ENCODE results near the gene SYS1. TPM values are rescaled to one million over a fixed set of nuclear protein-coding genes. Genes with fewer than 3 reads are reported as not detected.

Gene SYS1
- total RNA-seq (2014; rRNA removed; shearing (Covaris generic)), result 15.4 and 20.8 TPM in 2 replicates

DNA sequence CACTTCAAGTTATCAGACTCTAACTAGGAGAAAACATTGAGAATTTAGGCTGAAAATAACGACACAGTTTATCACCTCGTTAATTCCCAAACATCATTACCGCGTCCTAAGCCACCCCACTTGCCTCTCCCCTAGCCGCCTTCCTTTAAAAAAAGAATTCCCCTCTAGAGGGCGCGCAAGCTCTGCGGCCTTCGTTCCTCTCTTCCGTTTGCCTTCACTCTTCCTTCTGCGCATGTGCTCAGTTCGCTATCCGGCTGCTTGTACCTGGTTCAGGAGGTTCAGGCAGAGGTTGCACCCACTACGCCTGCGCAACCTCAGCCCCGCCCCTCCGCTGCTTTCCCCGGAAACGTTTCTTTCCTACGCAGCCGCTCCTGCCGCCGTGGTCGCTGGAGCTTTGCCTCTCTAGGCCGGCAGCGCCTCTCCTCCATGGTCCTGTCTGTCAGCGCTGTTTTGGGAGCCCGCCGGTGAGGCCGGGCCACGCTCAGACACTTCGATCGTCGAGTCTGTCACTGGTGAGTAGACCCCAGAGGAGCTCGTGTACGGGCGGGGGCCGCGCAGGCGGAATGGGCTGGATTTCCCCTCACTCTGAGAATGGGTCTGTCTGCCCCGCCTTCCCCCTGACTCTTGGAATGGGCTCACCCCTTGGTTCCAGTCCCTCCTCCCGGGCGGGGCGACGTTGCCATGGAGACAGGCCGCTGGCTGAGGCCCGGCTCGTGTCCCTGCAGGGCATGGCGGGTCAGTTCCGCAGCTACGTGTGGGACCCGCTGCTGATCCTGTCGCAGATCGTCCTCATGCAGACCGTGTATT is at the start of gene SYS1:
Gene SYS1, plus strand, starts transcription at position 353 of the 807 bp plus-strand sequence. Its CDS starts 376 bp downstream, at position 729.
- DNase-seq (ENCODE audit: low spot score), result peak; percentile 99

DNA sequence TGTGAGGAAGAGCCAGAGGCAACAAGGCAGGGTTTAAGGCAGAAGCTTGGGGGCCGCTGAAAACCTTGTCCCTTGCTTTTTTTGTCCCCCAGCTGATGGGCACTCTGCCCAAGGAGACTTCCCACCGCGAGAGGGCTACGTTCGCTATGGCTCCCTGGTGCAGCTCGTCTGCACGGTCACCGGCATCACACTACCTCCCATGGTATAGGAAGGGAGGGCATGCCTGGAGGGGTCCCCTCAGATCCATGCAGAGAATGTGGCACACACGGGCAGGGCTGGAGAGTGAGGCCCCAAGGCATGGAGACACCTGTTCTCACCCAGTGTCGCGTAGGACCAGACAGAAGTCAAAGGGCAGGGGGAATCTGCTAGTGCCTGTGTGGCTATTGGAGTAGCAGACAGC is 49.0 kb upstream of the SYS1 start:
- no peak for DNase-seq (ENCODE audit: low spot score)

DNA sequence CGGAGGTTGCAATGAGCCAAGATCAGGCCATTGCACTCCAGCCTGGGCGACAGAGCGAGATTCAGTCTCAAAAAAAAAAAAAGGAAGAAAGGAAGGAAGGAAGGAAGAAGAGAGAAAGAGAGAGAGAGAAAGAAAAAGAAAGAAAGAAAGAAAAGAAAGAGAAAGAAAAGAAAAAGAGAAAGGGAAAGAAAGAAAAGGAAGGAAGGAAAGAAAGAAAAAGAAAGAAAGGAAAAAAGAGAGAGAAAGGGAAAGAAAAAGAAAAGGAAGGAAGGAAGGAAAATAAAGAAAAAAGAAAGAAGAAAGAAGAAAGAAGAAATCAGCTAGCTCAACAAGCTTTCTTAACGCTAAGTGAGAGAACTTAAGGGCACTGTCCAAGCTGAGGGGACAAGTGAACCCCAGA is 47.3 kb upstream of the SYS1 start:
- no peak for DNase-seq (ENCODE audit: low spot score)

DNA sequence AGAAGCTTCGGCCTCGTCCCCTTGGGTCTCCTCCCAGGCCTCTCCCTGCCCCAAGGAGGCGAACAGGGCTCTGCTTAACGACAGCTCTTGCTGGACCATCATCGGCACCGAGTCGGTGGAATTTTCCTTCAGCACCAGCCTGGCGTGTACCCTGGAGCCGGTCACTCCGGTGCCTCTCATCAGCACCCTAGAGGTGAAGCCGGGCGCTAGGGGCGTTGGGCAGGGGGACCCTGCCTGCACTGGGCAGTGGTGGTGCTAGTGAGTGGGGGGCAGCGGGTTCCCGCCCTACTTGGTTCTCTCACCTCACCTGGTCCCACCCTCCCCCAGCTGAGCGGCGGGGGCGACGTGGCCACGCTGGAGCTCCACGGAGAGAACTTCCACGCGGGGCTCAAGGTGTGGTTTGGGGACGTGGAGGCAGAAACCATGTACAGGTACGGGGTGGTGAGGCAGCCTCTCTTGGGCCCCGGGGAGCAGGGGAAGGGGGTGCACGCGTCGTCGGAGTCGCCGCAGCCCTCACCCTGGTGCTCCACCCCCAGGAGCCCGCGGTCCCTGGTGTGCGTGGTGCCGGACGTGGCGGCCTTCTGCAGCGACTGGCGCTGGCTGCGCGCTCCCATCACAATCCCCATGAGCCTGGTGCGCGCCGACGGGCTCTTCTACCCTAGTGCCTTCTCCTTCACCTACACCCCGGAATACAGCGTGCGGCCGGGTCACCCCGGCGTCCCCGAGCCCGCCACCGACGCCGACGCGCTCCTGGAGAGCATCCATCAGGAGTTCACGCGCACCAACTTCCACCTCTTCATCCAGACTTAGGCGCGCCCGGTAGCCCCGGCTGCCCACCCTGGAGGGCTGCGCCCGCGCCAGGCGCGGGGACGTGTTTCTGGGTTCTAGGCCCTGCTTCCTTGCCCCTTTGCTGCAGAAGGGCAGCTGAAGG is 46.5 kb upstream of the SYS1 start:
- DNase-seq (ENCODE audit: low spot score), result no peak

DNA sequence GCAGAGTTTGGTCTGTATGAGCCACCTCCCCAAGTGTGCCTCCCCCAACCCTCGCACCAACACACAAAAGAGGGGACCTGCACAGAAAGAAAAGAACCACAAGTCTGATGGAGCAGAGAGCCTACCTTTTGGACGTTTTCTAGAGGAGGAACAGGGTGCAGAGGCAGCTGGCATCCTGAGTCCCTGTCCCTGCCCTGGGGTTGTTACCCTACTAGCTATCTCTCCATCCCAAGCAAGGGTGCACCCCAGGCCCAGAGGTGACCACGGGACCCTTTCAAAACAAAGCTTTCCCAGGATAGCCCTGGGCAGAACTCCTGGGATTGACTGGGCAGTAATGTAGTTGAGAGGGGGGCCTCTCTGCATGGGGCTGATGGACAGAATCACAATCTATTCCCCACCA is 45.1 kb upstream of the SYS1 start:
- DNase-seq (ENCODE audit: low spot score), result no peak

DNA sequence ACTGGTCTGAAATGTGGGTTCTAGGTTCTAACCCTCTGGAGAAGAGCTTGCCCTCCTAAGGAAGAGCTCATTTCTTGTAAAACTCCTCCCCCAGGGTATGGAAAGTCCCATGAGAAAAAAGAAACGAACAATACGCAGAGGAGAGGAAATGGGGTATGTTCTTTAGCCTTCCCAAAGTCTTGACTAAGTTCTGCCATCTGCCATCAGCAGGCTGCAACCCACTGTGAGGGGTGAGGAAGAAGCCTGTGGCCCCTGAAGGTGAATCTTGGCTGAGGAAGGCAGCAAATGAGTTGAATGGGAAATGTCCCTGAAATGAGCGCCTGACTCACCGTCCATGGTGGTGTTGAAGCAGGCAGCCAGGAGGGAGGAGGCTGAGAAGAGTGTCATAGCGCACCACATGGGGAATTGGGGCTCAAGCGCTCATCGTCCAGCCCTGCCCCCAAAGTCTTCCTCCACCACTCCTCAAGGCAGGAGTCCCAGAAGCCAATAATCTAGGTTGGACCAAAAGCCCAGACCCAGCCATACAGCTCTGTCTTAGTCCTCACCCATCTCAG is 44.5 kb upstream of the SYS1 start:
- no peak for DNase-seq (ENCODE audit: low spot score)

DNA sequence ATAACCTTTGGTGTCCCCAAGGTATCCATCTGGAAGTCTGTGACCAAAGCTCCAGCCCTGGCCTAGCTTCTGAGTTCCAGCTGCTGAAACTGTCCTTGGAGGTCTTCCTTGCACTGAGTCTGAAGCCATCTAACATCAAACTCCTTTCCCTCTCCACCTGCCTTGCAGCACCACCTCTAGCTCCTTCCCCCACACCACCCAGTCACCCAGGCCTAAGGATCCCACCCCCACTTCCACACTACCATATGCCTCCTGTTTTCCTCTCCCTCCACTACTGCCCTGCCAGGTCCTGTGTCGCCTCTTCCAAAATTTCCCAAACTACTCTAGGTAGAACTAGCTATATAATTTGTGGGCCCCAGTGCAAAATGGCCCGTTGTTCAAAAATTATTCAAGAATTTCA is 44.0 kb upstream of the SYS1 start:
- no peak for DNase-seq (ENCODE audit: low spot score)

DNA sequence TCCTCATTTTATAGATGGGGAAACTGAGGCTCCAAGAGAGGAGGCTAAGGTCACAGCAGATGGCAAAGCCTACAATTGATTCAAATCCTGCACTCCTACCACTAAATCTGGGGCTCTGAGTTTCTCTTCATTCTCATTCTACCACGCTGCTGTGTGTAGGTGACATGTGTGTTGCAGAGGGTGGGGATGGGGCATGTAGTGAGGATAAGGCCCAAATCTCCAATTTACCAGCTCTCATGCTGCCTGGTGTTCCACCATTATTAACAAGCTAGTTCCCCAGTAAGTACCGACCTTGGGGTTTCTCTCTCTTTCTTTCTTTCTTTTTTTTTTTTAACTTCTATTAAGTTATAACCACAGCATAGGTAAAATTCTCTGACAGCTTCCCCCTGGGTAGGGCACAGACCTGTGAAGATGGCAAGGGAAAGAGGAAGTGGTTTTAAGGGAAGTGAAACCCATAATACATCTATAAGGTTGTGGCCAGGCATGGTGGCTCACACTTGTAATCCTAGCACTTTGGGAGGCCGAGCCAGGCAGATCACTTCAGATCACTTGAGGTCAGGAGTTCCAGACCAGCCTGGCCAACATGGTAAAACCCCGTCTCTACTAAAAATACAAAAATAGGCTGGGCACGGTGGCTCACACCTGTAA is 41.9 kb upstream of the SYS1 start:
- DNase-seq (ENCODE audit: low spot score), result no peak

DNA sequence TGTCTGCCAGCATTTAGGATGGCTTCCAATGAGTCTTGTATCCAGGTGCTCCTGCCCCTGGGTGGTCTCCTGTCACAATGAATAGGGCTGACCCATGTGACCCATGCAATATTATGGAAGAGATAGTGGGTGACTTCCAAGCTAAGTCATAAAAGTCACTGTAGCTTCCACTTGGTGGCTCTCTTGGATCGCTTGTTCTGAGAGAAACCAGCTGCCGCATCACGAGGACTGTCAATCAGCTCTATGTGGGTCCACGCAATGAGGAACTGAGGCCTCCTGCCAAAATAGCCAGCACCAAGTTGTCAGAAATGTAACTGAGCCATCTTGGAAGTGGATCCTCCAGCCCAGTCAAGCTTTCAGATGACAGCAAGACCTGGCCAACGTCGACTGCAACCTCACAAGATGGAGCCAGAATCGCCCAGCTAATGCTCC is 40.0 kb upstream of the SYS1 start:
- DNase-seq (ENCODE audit: low spot score), result no peak

DNA sequence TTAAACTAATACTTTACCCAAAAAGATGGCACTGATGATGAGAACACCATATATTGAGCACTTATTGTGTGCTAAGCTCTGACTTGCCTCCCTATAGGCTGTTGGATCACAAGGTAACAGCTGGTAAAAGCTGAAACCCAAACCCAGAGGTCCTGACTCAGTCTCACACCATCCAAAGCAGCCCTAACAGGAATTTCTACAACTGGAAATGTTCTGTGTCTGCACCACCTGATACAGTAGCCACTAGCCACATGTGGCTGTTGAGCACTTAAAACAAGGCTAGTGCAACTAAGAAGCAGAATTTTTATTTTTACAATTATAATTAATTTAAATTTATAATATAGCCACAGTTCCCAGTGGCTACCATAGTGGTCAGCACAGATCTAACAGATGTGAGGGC is 39.2 kb upstream of the SYS1 start:
- DNase-seq (ENCODE audit: low spot score), result no peak

DNA sequence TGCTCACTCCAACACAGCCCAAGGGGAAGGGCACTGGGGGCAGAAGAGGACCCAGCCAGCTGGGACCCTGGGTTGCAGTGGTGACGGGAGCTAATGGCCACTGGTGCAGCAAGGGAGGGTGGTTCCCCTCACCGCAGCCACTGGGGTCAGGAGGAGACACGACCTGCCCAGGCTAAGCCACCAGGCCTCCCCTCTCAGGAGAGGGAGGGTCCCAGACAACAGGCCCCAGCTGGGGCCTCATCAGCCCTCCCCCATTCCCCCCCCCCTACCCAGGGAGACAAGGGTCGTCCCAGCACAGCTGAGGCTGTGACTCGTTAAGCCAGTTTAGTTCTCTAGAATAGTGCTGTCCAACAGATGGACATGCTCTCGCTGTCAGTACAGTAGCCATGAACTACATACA is 37.6 kb upstream of the SYS1 start:
- DNase-seq (ENCODE audit: low spot score), result no peak

DNA sequence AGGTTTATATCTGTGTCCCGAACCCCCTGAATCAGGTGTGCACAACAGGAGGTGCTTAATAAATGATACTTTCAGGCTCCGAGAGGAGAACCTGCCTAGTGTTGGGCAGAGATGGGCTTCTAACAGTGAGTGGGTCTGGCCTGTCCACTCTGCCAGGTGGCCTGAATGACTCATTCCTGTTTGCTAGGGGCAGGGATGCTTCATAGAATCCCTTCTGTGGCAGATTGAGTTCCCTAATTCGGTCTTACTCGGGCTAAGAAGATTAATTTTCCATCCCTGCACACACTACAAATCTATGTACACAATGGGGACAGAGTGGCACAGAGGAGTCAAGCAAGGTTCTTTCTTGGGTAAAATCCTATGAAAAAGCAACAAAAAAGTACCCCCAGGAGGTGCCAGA is 34.5 kb upstream of the SYS1 start:
- DNase-seq (ENCODE audit: low spot score), result no peak

DNA sequence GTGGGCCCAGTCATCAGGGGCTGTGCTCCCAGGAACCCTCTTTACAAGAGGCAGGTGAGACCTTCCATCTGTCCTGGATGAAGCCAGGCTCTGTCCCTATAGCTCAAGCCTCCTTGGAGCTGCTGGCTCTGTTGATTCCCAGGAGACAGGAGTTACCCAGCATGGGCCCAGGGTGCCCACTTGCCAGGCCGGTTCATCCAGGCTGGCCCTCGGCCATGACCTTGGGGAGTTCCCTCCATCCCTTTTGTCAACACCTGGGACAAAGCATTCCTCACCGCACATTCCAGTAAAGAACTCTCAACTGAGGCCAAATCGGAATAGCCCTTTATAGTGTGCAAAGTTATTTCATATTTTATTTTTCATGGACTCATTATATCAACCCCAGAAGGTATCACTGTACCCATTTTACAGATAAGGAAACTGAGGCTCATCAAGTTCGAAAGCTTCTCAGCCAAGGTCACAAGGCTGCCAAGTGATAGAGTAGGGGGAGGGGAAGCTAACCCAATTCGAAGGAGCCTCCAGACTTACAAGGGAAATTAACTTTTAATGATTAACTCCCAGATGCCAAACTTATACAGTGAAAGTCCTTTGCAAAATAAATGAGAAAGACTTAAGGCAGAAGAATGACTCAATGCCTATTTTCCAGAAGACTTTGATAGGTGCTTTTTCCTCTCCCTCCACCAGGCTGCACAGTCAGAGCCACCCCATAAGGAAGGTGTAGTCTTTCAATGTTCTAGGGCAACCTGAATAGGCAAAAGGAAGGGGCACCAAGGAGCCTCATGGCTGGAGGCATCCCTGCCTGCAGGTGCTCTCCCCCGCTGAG is 33.2 kb upstream of the SYS1 start:
- DNase-seq (ENCODE audit: low spot score), result no peak

DNA sequence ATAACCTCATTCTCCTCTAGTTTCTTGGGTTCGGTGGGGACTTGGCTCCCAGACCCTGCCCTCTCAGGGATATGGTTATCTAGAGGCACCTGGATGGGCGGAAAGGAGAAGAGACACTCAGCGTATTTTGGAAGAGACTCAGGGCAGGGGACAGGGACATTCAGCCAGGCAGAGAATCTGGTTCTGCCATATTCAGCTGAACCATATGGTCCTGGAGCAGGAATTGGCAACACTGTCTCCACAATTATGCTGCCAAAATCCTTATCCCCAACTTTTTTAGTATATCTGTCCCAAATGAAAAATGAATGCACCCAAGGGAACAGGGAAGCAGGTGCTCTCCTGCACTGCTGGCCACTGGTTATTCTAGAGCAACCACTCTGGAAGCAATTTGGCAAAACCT is 32.5 kb upstream of the SYS1 start:
- no peak for DNase-seq (ENCODE audit: low spot score)

DNA sequence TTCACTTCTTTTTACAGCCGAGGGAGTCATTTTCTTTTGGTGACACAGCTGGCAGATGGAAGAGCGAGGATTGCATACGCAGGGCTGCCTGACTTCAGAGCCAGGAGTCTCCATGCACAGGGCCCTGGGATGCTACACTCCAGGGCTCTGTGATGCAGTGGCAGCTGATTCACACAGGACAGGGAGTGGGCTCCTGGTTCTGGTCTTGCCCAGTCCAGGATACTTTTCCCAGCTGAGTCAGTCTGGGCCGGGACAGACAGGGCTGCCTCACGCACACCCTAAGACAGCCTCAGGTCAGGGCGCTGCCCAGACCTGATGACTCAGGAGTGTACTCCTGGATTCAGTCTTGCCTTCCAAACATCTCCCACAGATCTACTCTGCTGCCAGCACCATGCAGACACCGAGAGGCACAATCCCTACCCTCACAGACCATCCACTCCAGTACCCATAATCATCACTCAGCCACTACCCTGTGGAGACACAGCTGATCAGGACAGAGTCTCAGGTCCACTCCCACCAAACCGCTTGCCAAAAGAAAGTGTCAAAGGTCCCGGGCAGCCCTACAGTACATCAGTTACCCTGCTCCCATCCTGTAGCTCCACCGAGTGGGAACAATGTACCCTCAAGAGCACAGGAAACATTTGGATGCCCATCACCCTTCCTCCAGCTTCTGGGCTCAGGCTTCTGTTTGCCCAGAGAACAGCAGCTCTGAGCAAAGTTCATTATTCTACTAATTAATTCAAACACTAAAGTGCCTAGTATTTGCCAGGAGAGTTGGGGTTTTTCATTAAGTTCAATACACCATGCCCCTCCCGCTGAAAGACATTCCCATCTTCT is 26.2 kb upstream of the SYS1 start:
- peak; percentile 61 for DNase-seq (ENCODE audit: low spot score)

DNA sequence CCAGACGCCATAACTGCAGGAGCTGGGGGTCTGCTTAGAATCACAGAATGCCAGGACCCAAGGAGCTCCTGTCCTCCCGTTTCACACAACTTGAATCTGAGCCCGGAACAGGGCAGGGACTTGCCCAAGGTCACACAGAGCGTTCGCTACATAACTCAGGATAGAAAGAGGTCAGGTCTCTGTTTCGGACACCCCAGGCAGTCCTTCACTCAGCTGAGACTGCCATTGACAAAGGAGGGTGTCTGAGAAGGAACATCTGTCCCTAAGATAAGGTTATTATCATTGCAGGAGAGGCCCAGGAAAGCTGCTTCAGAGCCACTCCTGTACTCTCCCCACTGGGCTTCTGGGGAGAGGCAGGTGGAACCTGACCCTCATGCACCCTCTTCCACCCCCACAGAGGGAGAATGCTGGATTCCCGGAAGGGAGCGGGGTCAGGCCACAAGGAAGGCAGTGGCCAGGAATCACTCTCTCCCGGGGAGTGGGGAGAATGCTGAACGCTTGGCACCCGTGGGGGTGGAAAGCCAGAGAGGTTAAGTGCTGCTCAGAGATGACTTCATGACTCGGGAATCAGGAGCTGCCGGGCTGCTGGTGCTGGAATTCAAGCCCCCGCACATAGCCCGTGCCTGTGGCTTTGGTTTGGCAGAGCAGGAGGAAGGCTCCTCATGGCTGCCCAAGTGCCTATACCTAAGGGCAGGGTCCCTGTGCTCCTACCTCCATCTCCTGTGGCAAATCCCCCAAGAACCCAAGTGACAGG is 25.4 kb upstream of the SYS1 start:
- peak; percentile 80 for DNase-seq (ENCODE audit: low spot score)

DNA sequence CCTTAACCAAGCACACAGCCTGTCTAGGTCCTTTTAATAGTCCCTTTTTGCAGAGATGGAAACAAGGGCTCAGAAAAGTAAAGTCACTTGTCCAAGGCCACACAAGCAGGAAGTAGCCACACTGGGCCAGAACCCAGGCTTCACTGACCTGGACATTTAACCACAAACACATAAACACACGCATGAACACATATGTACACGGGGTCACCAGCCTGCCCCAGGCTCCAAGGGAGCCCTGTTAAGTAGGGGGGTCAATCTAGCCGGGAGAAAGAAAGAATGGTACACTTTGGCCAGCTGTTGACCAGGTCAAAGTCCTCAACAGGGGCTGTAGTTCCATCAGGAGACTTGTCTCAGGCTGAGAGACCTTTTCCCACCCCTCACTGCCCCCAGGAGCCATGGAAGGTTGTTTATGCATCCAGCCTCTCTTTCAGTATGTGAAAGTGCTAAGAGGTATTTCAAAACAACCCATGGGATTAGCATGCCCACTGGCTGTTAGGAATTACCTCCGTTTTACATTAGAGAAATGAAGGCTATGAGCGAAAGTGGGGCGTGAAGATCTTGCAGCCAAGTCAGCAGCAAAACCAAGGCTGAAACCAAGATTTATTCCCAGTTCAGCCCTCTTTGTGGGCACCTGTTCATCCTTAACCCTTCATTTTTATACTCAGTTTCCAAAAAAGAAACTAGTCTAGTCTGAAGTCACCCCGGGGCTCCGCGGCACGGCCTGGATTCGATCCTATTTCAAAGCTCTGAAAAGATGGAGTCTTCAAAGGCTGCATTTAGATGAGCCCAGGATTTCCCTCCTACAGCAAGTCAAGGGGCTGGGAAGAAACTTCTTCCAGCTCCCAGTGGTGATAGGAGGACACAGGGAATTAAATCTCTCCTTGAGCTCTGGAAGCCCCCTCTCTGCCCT is 24.6 kb upstream of the SYS1 start:
- DNase-seq (ENCODE audit: low spot score), result no peak

DNA sequence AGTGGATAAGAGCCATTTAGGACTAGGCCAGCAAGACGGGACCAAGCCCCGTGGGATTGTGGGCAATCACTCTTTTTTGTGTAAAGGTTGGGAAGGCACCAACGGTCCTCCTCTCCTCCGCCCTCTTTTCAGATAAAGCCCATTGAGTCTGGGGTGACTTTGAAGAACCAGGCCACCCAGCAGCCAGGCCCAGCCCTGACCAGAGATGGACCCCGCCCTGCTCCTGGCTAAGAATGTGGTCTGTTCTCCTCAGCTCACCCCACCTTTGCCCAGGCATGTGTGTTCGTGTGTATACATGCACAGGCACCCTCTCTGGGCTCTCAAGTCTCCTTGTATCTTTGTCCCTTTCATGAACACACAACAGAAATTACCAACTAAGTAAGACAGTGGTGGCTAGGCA is 23.9 kb upstream of the SYS1 start:
- DNase-seq (ENCODE audit: low spot score), result no peak

Data from H4 (cell line).